Cardiac fibroblast (primary cell): Measurements from ENCODE around the gene SORD.
"Not testable (repeated sequence)": the region's sequence is repeated elsewhere in the genome, so short reads cannot be mapped to it uniquely, and the experiment has no call there.

Experiments used
- DNase-seq, 2 donors: peaks; one replicate each; pipeline versions ENCODE4 v3.0.0 to v3.0.0-alpha.2; 2010; ENCODE audit warnings: low read depth in 2 of 2
- H3K4me3 ChIP-seq, 2 donors: replicated peaks in 1 of 2; 1 replicate in 1 of 2; 2 replicates in 1 of 2; pipeline ENCODE4 v1.5.1; 2011; ENCODE audit warnings: low read depth in 2 of 2, low read length in 2 of 2, mild to moderate bottlenecking in 2 of 2, moderate library complexity in 1 of 2
- CTCF ChIP-seq: IDR thresholded peaks from one replicate; pipeline ENCODE4 v1.5.1; 2011; ENCODE audit warnings: low read depth, mild to moderate bottlenecking, low read length, inconsistent platforms

The SORD gene

GRCh38 chr15:45082412-45082811 lies 59.4 kb downstream of the SORD start:
- not testable (repeated sequence) for DNase-seq, H3K4me3 ChIP-seq

- no peak for TF ChIP-seq CTCF
- no peak overlapping the region for H3K4me3 ChIP-seq
- no peak for DNase-seq
Measured at GRCh38 chr15:45083223-45083622, 60.2 kb downstream of the SORD start.

DNA sequence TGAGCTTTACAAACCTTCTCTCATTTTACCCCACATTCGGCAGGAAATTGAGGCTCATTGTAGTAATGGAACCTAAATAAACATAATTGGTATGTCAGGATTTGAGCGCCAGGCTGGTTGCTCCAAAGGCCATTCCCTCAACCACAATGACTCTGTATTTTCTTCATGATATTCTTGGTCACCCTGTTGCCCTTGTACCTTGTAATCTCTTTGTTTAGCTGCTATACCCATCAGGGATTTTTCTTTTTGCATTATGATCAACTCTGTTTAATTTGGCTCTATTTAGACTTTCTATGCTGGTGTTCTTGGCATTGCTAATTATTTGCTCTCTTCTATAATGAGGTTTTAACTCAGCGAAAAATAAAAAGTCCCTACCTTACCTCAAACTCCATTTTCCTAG lies 61.2 kb downstream of the SORD start:
- no peak for TF ChIP-seq CTCF
- H3K4me3 ChIP-seq: no peak overlapping the region
- DNase-seq: no peak

- H3K4me3 ChIP-seq: no peak overlapping the region
- TF ChIP-seq CTCF: no peak
Measured at GRCh38 chr15:45087513-45087912, 64.5 kb downstream of the SORD start.

DNA sequence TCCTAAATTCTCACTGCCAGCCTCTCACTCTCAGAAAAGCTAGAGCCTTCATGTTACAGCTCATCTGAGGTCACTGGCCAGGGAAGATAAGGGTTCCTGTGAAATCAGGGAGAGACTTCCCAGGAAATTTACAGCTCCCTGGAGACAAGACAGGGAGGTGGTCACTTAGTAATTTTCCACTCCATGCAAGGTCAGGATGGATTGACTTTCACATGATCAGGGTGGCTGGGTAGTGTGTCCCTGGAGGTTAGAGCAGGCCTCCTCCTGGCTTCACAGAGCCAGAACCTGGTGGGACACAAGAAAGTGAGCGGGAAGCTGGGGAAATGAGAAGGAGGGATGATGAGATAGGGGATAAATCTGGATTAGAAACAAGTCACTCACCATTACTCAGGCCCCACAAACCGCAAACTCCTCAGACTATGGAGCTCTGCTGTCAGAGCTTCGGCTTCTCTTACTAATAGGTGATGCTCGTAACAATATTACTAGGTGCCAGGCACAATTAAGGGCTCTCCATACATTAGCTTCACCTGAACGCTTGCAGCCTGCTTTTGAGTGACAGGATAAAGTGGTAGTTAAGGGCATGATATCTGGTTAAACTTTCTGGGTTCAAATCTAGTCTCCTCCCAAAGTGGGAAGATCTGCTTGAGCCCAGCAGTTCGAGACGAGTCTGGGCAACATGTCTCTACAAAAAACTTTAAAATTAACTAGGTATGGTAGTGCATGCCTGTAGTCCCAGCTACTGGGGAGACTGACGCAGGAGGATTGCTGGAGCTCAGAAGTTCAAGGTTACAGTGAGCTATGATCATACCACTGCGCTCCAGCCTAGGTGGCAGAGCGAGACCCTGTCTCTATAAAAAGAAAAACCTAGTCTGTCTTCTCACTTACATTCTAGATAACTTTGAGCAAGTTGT lies 66.1 kb downstream of the SORD start:
- no peak for TF ChIP-seq CTCF
- no peak overlapping the region for H3K4me3 ChIP-seq
- DNase-seq: peak in 1 of 2 donors; percentile 13

More at GRCh38 chr15:45087513-45087912, 64.5 kb downstream of the SORD start:
- no peak for DNase-seq

GRCh38 chr15:45089712-45090373 lies 66.8 kb downstream of the SORD start:
- no peak for TF ChIP-seq CTCF
- DNase-seq: no peak
- no peak overlapping the region for H3K4me3 ChIP-seq

DNA sequence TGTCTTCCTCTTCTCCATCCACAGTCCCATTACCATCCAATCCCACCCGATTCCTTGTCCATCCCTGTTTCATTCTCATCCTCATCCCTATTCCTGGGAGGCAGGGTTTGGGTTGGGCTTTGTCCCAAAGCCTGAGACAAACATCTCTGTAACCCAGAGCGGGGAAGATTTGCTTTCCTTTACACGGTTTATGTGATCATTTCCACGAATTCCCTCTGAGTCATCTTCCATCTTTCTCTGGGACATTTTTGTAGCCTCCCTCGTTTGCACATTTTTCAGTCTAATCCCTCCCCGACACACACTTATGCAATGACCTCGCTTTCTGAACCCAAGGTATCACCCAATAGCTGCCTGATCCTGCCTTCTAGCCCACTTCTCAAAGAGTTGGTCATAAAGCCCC lies 68.2 kb downstream of the SORD start:
- peak; percentile 39 to 59 for DNase-seq

More for the DNA sequence above, 68.2 kb downstream of the SORD start:
- TF ChIP-seq CTCF: no peak
- H3K4me3 ChIP-seq: no peak overlapping the region
